HG03378 (cell line): ENCODE results near the gene SAMD15.
A peak's percentile ranks its signal among the peaks of the same experiment; 100 is the strongest.
"Not testable (repeated sequence)": the region's sequence is repeated elsewhere in the genome, so short reads cannot be mapped to it uniquely, and the experiment has no call there.

Experiments used
- ATAC-seq: cut with Tn5 transposase; IDR thresholded peaks from one replicate; pipeline ENCODE4 v1.9.1; 2021; ENCODE audit warnings: mild to moderate bottlenecking, moderate library complexity; ENCODE audit not compliant: unreplicated experiment

SAMD15 gene

GRCh38 chr14:77376771-77377501 lies at the start of gene SAMD15, which contains the start of gene TMED8:
TSS of gene SAMD15 (plus strand) at chr14:77377379. CDS start at chr14:77377419, 40 bp downstream.
TSS of gene TMED8 (minus strand) at chr14:77377094. CDS start at chr14:77377053, 41 bp downstream.
- peak; percentile 76 for ATAC-seq

- ATAC-seq = no peak
These were observed 47.3 kb upstream of the SAMD15 start for GRCh38 chr14:77329872-77330271.

- no peak for ATAC-seq
These were observed 41.6 kb upstream of the SAMD15 start for GRCh38 chr14:77335576-77335975.

- ATAC-seq = not testable (repeated sequence)
These were observed 39.9 kb upstream of the SAMD15 start for GRCh38 chr14:77337255-77337654.

- no peak for ATAC-seq
These were observed 39.3 kb upstream of the SAMD15 start for GRCh38 chr14:77337880-77338279.

- ATAC-seq = no peak
These were observed 38.9 kb upstream of the SAMD15 start for GRCh38 chr14:77338302-77338701.

- ATAC-seq = no peak
These were observed 37.8 kb upstream of the SAMD15 start for GRCh38 chr14:77339407-77339806.

- ATAC-seq = no peak
These were observed 36.8 kb upstream of the SAMD15 start for GRCh38 chr14:77340389-77340788.

- ATAC-seq = no peak
These were observed 34.3 kb upstream of the SAMD15 start for GRCh38 chr14:77342726-77343397.

- no peak for ATAC-seq
These were observed 33.5 kb upstream of the SAMD15 start for GRCh38 chr14:77343662-77344061.

GRCh38 chr14:77344377-77344996 lies 32.7 kb upstream of the SAMD15 start:
- no peak for ATAC-seq

GRCh38 chr14:77346495-77346894 lies 30.7 kb upstream of the SAMD15 start:
- no peak for ATAC-seq

- ATAC-seq = no peak
These were observed 29.4 kb upstream of the SAMD15 start for GRCh38 chr14:77347751-77348150.

GRCh38 chr14:77353469-77354141 lies 23.6 kb upstream of the SAMD15 start:
- no peak for ATAC-seq

- no peak for ATAC-seq
These were observed 21.4 kb upstream of the SAMD15 start for GRCh38 chr14:77355811-77356210.

GRCh38 chr14:77356899-77357298 lies 20.3 kb upstream of the SAMD15 start:
- ATAC-seq = no peak

GRCh38 chr14:77359626-77360025 lies 17.6 kb upstream of the SAMD15 start:
- ATAC-seq = no peak

- ATAC-seq = peak; percentile 55
These were observed 13.0 kb upstream of the SAMD15 start for GRCh38 chr14:77364146-77364545.

GRCh38 chr14:77369285-77369684 lies 7.9 kb upstream of the SAMD15 start:
- ATAC-seq = no peak

GRCh38 chr14:77372304-77372841 lies 4.8 kb upstream of the SAMD15 start:
- no peak for ATAC-seq
